EH (cell line): ENCODE results near the gene TMEM134.

Experiments
- DNase-seq: peaks from one replicate; pipeline ENCODE4 v3.0.0-alpha.2; 2015; ENCODE audit warnings: low read depth

TMEM134 gene

DNA sequence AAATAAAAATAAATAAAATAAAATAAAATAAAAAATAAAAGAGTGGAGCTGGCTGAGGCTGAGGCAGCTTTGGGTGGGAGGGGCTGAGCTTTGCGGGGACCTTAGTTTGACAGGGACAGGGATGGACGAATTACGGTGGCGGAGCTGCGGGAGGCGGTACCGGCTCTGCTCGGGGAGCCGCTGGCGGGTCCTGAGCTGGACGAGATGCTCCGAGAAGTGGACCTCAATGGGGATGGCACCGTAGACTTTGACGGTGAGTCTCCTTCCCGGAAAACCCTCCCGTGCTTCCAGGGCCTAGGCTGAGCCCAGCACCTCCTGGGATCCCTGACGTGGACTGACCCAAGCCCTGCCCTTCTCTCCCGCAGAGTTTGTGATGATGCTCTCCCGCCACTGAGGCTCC lies 10.8 kb downstream of the TMEM134 start:
- DNase-seq: no peak

DNA sequence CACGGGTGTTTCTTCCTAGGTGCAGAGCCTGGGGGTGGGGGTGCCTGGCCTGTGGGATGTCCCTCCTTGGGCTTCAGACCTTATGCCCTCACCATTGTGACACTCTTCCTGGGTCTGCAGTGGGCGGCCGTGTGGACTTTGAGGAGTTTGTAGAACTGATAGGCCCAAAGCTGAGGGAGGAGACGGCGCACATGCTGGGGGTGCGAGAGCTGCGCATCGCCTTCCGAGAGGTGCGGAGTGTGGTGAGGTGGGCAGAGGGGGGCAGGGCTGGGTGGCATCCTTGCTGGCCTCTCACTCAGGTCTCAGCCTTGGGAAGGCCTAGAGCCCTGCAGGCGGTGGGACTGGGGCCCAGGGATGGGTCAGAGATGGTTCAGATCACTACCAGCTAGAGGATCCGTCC lies 11.6 kb downstream of the TMEM134 start:
- DNase-seq: no peak

DNA sequence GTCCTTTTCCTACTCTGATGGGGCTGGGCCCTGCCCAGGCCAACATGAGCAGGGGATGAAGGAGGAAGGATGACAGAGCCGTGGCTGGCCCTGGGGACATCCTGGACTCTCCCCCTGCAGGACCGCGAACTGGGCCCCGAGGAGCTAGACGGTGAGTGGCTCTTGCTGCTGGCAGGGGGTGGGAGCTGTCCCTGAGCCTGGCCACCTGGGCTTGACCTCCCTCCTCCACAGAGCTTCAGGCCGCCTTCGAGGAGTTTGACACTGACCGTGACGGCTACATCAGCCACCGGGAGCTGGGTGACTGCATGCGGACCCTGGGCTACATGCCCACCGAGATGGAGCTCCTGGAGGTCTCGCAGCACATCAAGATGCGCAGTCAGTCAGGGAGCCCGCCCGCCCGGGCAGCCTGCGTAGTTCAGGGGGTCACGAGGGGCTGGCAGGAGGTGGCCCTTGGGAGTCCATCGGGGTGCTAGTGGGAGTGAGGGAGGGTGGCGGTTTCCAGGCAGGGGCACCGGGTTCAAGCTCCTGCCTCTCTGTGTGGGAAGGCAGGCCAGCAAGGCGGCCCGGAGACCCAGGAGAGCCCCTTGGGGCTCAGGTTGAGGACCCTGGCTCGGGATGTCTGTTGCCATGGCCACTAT lies 12.9 kb downstream of the TMEM134 start:
- DNase-seq: no peak

DNA sequence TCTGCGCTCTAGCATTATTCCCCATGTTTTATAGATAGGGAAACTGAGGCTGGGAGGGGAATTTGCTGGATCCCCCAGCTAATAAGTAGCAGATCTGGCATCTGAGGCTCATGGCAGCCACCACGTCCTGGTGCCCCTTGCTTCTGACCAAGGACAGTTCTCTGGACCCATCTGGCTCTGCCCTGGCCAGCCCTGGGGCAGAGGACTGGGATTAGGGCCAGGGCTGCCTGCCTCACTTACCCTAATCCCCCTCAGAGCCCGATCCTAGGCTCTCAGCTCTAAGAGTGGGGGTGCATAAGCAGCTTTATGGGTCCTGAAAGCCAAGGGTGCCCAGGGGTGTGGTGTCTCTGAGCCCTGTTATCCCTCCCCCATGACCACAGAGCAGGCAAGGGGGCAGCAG lies 14.0 kb downstream of the TMEM134 start, which contains the start of gene CABP4:
Gene CABP4 (plus strand): TSS at position 301 of the 400 bp plus-strand sequence. CDS start 70 bp downstream, at position 371.
- no peak for DNase-seq

DNA sequence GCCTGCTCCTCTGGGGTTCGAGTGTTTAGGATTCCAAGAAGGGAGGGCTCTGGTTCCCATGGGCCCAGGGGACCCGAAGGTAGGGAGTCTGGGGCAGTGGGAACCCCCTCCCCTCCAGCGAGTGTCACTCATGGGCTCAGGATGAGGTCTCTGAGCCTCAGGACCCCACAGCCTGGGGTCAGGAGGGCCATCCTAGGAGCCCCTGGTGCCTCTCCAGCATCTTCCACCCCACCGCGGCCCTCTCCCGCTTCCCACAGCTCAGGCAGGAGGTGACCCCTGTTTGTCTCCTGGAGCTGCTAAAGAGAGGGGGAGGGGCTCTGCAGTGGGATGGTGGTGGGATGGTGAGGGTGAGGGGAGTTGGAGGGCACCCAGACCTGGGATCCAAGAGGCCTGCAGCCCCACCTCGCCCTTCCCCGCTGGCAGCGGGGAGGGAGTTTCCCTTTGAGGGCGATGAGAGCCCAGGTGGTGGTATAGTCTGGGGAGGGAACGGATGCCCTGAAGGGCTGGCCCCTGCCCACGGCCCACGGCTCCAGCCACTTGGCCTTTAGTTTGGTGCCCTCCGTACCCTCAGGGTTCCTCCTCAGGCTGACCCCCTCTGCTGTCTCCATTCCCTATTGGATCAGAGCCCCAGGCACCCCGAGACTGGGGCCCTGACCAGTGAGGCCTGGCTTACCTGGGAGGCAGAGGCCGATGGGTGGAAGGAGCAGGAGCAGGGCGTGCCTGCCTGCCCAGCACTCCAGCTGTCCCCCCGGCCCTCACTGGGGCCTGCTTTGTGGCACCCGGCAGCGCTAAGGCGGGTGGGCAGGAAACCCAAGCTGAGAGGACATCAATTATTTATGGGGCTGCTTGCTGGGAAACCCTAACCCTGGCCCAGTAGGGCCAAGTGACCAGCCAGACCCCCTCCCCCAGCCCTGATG lies 15.0 kb downstream of the TMEM134 start:
- DNase-seq: no peak

DNA sequence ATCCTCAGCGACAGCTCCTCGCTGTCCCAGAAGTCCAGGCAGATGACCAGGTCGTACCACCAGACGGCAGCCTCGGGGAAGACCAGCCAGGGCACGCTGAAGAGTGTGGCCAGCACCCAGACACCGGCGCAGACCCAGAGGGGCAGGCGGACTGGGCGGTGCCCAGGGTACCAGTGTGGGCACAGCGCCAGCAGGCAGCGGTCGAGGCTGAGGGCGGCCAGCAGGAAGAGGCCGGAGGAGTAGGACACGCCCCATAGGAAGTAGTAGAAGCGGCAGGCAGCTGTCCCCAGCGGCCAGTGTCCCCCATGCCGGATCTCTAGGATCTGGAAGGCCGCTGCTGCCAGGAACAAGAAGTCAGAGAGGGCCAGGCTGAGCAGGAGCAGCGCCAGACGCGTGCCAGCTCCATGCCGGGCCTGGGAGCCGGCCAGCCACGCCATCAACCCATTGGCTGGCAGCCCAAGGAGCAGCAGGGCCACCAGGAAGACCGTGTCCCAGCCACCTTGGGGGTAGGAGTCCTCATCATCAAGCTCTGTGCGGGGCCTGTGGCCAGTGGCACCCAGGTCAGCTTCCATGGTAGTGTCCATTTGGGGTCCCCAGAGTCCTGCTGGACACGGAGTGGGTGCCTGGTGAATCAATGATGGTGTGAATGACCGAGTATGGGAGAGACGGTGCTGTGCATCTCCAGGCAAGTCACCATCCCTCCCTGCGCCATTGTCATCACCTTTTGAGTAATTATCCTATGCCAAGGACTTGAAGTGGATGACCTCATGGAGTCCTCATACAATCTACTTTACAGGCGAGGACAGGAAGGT lies 16.7 kb downstream of the TMEM134 start, which contains the start of gene GPR152:
Gene GPR152 (minus strand): TSS at position 589 of the 812 bp plus-strand sequence. CDS start 5 bp downstream, at position 584.
- no peak for DNase-seq

DNA sequence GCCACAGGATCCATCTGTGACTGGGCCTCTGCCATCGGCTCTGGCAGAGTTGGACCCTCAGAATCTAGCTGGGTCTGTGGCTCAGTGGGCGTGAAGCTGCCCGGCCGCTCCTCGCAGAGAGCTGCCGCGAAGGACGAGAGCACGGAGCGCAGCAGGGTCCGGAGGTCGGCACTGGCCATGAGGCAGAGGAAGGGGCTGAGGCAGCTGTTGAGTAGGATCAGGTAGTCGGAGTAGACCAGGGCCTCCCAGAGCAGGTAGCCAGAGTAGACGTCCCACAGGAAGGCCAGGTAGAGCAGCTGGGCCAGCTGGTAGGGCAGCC lies 17.4 kb downstream of the TMEM134 start:
- no peak for DNase-seq

DNA sequence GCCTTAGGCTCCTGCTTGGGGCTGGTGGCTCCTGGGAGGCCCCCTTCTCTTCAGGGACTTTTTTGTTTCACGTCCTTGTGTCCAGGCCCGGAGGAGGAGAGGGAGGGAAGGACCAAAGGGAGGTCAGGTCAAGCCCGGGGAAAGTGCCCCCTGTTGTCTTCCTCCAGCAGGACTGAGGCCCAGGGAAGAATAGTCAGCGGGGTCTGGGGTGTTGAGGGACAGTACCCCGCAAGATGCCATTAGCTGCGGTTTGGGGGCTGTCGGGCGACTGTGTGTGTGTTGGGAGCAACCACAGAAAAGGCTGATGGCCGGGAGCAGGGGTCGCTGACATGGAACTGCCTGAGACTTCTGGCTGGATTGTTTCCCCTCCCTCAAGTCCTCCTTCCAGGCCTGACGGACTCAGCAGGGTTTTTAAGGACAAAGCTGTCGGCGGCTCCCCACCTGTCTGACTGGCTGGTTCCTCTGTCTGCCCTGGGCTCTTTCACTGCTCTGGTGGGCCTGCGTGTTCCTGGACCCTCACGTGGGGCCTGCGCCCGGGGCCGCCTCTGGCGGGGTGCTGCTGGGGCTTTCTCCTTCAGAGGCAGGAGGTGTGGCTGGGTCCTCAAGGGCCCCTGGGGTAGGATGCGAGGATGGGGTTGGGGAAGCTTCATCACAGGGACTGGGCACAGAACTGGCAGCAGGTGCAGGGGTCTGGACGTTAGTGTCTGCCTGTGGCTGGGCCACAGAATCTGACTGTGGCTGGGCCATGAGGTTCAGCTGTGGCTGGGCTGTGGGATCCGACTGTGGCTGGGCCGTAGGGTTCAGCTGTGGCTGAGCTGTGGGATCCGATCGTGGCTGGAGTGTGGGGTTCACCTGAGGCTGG lies 18.0 kb downstream of the TMEM134 start:
- DNase-seq: no peak

DNA sequence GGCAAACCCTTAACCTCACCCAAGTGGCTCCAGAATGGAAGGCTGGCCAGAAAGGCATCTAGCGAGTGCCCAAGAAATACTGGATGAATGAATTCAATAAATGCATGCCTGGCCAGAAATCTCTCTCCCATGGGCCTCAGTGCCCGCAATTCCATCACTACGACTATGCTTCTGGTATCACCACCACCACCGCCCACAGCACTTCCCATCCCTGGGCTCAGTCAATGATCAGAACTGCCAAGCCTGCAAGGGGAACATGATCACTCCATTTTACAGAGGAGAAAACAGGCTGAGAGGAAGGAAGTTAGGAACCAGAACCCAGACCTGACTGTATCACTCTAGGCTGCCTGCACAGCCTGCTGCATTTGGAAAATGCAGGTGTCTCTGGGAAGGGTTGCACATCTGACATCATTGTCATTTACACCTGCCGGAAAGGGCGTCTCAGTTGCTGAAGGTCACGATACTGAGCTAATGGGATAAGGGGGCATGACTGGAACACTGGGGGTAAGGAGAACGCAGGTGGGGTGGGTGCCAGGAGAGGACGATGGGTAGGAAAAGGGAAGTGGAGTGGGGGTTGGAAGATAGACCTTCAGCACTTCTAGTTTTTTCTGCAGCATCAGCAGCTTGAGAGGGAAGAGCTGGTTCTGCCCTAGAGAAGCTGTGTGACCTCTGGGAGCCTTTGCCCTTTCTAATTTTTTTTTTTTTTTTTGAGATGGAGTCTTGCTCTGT lies 19.8 kb downstream of the TMEM134 start:
- no peak for DNase-seq

DNA sequence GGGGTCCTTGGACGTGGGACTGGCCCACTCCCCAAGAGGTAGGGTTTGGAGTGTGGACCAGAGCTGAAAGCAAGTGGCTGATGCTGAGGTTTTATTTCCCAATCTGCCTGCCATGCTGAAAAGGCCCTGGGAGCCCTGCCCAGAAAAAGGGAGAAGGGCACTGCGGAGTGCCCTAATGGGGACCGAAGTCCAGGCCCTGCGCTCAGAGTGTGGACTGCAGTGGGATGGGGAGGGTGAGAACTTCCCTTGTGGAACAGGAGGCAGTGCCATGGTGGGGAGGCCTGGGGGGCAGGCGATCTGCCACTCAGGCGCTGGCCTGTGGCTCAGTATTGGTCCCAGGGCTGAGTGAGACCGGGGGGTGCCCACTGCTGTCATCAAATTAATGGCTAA lies 20.8 kb downstream of the TMEM134 start:
- no peak for DNase-seq

DNA sequence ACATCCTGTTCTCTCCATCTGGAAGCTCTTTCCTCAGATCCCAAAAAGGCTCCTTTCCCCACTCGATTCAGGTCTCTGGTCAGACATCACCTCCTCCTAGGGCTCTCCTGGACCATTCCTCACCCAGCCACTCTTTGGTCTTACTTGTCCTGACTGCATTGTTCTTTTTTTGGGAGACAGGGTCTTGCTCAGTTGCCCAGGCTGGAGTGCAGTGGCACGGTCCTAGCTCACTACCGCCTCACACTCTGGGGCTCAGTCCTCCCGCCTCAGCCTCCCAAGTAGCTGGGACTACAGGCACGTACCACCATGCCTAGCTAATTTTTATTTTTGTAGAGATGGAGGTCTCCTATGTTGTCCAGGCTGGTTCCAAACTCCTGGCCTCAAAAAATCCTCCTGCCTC lies 23.5 kb downstream of the TMEM134 start:
- DNase-seq: no peak

DNA sequence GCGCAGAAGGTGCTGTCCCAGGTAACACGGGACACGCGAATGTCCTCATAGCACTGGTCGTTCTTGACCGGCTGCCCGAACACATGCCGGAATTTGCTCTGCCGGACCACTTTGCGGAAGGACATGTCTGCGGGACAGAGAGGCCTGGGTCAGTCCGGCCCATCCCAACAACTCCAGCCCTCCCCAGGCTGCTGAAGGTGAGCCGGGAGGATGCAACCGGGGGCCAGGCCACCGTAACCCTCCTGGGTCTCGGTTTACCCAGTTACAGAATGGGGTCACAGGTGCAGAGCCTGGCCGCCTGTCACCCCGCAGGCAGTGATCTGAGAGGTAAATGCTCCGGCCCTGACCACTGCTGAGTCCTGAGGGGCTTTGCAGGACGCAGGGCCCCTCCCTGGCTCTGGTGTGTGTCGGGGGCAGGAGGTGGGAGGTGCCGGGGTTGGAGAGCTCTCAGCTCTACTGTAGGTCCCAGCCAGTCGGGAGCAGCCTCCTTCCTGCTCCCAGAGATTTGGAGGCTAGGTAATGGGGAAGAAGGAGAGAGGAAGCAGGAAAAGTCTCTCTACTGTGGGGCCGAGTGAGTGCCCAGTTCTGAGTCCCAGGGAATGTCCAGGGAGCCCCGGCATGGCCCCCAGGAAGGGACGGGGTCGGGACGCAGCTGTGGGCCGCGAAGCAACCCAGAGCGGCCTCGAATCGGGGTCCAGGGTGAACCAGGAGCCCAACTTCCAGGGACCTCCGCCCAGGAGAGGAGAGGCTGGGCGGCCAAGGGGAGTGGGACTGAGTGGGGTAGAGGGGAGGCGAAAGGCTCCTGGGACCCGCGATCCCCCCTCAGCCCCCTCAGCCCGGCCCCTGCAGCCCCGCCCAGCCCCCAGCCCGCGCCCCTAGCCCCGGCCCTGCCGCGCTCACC lies 26.3 kb downstream of the TMEM134 start:
- DNase-seq: peak; percentile 23

DNA sequence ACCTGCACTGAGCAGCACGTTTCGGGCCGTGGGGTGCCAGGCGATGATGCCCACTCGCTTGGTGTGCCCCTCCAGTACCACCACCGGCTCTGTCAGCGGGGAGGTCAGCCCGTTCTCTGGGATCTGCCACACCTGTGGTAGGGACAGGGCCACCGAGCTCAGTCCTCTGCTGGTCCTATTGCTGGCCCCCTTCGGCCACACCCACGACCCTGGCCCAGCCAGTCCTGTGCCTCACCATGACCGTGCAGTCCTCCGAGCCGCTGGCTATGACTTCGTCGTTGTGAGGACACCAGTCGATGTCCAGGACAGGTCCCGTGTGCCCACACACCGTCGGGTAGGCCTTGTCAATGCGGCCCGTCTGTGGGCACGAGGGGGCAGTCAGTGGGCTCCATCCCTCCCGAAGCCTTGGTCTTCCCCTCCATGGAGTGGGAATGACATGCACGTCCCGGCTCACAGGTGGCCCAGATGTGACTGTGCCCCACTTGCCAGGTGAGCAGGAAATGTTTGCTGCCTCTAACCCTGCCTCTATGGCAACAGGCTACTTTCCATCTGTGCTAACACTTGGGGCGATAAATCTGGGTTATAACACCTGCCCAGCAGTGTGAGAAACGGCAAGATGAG lies 27.2 kb downstream of the TMEM134 start:
- DNase-seq: no peak

DNA sequence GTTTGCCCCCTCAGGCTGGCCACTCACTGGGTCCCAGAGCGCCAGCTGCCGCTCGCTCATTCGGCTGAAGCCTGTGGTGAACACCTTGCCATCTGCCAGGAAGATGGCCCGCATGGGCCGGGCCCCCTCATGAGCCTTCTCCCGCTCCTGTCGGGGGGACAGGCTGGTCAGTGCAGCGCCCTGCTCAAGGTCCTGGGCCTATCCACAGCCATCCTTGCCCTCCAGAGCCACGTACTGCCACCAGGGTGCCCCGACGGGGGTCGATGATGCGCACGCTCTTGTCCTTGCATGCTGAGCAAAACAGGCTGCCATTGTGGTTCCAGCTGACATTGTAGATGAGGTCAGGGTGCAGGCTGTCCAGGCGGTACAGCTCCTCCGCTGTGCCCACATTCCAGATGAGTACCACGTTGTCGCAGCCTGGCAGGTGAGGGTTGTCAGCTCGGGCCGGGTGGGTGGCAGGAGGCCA lies 27.9 kb downstream of the TMEM134 start:
- DNase-seq: no peak

DNA sequence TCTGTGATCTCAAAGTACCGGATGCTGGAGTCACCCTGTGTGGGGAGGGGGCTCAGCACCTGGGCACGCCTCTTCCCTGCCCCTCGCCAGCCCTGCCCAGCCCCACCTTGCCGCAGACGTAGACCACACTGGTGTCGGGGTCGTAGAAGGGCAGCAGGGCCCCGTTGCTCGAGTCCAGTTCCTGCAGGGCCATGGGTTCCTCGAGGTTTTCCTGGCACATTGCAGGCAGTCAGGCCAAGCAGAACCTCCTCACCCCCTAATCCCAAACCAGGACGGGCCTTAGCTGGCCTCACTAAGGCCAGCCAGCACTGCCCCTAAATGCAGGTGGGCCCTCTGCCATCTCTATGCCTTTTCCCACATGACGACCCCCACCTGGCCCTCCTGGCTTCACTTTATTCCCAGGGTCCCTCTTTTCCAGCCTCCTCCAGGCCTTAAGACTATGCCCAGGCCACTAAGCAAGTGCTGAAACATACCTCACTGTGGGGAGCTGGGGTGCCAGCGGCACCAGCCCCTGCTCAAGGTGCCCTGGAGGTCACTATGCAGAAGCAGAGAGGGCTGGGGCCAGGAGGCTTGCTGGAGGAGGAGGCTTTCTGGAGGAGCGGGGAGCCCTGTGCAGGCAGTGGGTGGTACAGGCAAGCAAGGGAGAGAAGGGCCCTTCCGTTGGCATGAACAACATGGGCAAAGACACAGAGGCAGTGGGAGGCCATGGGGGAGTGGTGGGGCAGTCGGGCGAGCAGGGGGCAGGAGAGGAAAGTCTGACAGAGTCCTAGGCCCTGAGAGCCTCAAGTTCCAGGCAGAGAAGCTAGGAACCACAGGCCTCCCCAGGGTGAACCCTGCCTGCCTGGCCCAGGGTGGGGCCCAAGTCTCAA lies 28.6 kb downstream of the TMEM134 start:
- DNase-seq: no peak

DNA sequence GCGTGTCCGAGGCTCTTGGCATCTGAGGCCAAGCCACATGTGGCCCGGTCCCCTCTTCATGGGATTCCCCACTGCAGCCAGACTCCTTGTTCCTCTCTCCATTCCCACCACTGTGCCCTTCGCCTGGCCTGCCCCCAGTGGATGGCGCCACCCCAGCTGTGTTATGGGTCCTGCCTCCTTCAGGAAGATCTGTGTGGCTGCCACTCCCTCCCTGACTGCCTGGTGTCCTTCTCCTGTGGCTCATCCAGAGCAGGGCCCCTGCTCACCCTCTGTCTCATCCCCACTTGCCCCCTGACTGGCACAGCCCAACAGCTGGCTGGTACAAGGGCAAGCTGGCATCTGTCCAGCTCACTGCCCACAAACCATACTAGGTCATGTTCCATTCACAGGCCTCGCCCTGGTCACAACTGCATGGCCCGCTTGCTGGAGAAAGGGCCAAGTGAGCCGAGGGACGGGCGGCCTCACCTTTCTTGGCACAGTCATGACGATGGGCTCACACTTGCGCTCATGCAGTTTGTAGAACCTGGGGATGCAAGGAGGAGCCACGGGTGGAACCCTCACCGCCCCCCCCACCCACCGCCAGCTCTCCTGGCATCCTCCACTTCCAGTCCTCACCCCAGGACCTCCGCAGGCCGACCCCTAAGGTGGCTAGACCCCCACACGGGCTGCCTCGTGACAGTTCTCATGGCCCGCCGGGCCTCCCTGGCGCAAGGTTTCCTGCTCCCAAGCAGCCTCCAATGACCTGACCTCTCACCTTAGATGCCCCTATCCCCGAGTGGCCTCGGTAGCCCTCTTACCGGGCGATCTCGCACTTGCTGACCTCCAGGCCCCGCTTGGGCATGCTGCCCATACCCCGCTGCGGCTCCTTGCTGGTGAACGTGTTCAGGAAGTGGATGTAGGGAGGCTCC lies 29.5 kb downstream of the TMEM134 start:
- peak; percentile 28 for DNase-seq
